HG03342 (cell line): Measurements from ENCODE around the gene TTN.
"Not testable (repeated sequence)": the region's sequence is repeated elsewhere in the genome, so short reads cannot be mapped to it uniquely, and the experiment has no call there.

ENCODE experiments used
- ATAC-seq: cut with Tn5 transposase; IDR thresholded peaks from one replicate; pipeline ENCODE4 v1.9.1; 2021; ENCODE audit warnings: mild to moderate bottlenecking, moderate library complexity; ENCODE audit not compliant: unreplicated experiment

The TTN gene

GRCh38 chr2:178677599-178677998 is 129.6 kb downstream of the TTN start:
- ATAC-seq: no peak

GRCh38 chr2:178676046-178676445 is 131.2 kb downstream of the TTN start:
- no peak for ATAC-seq

- no peak for ATAC-seq
These were observed 133.1 kb downstream of the TTN start for GRCh38 chr2:178674122-178674521.

DNA sequence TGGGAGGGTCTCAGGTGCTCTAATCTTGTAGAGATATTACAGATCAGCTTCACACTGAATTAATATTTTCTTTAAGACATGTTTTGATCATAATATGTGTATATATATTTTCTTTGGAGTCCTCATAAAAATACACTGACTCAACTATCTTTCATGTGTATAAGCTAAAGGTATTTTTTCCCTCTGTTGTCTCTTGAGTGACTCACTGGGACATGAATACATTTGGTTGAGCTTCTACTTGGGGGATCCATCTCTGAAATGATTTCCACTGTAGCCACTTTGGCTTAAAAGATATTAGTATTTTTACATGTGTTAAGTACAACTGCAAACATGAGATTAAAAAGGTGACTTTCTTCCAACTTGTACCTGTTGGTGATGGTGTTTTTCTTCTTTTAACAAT is 140.8 kb downstream of the TTN start:
- no peak for ATAC-seq

DNA sequence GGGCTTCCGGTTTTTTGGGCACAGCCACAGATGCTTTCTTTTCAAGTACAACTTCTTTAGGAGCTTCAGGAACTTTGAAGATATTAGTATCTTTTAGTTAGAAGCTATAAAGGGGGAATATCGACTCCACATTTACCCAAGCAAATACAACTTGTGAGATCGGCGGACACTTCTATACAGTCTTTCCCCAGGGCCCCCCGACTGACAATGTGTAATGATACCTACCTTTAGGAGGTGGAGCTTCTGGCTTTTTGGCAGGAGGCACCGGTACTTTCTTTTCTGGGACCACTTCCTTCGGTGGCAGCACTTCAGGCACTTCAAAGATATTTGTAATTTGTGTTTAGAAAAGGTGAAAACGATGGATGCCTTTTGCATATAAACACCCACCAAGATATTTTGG is 148.7 kb downstream of the TTN start:
- not testable (repeated sequence) for ATAC-seq

DNA sequence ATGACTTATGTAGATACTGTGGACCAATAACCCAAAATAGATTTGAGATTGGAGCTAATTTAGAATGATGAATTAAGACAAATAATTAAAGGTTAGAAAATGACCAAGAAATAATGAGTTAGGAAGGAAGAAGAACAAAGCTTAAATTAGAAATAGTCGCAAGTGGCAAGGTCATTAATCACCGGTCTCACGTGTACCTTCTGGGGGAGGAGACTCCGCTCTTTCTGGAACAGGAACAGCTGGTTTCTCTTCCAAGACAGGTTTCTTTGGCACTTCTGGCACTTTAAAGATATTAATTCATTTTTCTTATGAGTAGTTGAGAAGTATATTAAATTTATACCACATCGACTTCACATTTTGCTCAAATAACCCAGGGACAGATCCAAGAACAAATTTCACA is 156.7 kb downstream of the TTN start:
- no peak for ATAC-seq

DNA sequence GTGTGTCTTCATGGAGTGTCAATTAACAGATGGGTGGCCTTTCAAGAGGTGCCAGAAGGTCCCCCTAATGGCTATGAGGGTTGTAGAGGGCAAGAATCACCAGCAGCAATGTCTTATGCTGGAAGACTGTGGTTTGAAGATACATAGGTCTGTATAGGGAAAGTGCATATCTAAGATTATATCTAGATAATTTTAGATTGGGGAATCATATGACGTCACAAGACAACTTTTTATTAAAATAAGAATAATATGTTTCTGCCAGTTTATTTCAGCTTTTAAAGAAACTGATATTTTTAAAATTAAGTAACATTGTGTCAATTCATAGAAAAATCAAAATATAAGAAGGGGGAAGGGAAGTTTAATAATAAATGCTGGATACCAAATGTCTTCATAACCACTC is 162.3 kb downstream of the TTN start:
- ATAC-seq: no peak

DNA sequence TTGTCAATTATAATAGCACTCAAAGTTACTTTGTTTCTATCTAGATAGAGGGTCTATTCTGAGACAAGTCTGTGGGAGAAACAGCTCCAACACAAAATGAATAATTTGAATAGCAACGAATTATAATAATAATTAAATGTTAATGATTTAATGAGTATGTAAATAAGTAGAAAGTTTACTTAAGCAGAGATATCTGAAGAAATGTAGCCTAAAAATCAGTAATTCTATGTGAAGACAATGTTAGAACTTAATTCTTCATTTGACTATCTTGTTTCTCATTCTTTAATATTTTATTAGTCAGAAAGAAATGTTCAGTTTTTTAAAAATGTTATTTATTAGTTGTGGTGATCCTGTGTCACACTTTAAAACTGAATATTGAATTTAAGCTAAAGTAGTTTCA is 165.7 kb downstream of the TTN start:
- ATAC-seq: no peak

GRCh38 chr2:178635897-178636296 is 171.3 kb downstream of the TTN start:
- ATAC-seq: no peak

- ATAC-seq: peak; percentile 61
These were observed 174.5 kb downstream of the TTN start for GRCh38 chr2:178632729-178633128.

DNA sequence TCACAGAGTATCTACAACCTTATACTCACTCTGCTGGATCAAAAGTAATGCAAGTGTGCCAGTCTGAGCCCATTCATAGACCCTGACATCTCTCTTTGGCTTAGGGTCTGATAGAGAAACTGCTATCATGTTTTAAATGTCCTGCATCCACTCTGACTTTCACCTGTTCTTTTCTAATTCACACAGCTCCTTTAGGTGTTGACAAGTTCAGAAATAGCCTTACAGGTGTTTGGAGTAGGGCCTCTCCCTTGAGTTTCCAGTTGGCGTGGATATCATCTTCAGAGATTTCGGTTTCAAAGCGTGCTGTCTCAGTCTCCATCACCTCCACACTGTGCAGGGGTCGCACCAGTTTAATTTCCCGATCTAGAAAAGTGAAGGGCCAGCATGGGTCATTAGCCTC is 176.6 kb downstream of the TTN start:
- ATAC-seq: no peak

GRCh38 chr2:178629463-178629862 is 177.8 kb downstream of the TTN start:
- no peak for ATAC-seq

DNA sequence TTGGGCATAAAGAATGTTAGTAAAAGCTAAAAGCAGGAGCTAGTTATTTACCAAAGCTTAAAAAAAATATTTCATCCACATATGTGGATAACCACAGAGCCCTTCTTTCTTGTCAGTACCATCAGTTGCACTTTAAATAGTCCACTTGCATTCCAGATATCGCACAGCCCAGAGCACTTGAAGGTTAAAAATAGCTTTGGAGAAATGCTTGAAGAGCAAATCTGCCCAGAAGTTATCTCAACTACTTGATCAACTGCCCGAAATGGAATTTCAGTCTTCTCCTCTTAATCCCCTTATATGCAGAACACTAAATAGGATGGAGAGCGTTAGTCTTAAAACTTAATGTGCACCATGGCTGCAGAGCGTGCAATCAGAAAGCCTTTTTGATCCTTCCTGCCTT is 178.6 kb downstream of the TTN start:
- no peak for ATAC-seq

DNA sequence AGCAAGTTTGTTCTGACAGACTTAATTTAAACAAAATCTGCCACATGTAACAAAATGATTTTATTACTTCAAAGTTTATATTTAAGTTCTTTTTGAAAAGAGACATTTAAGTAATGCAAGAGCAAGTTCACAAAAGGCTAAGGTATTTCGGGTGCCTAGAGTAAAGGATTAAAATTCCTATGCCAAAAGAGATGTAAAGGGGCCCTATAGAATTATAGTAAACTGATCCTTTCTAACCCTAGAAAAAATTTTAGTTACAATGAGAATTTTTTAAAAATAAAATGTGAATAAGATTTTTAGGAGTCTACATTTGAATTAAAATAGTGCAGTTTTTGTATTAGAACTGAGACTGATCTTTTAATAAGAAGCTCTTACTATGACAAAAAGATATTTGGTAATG is 179.8 kb downstream of the TTN start:
- no peak for ATAC-seq

DNA sequence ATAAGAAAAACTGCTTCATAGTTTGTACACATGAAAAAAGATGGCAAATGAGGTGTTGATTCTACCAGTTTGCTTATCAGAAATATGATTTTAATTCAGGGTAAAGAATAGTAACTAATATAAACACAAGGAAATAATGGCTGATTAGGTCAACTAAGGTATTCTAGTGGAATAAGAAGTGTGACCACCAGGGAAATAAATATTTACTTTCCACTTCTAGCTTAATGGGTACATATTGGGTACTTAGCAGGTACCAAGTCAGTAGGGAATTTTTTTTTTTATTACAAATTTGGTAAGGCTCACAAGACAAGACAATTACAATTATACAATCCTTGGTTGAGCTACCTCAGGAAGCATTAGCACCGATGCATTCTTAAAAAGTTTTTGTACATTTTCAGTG is 191.3 kb downstream of the TTN start:
- no peak for ATAC-seq

- no peak for ATAC-seq
These were observed 204.3 kb downstream of the TTN start for GRCh38 chr2:178602901-178603300.

DNA sequence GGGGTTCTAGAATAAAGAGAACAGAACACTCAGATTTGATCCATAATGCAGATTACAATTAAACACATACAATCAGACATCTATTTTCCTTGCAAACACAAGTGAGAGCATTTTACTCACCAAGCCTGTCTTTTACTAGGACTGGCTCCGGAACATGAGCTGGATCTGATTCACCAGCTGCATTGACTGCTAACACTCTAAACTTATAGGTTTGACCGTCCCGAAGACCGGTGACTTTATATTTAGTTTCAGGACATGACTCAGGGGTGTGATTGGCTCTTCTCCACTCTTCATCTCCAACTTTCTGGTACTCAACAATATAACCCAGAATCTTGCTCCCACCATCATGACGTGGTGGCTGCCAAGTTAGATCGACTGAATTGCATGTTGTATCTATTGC is 214.6 kb downstream of the TTN start:
- ATAC-seq: no peak

GRCh38 chr2:178589335-178589734 is 217.9 kb downstream of the TTN start:
- ATAC-seq: no peak

GRCh38 chr2:178584666-178585065 is 222.6 kb downstream of the TTN start:
- ATAC-seq: no peak

DNA sequence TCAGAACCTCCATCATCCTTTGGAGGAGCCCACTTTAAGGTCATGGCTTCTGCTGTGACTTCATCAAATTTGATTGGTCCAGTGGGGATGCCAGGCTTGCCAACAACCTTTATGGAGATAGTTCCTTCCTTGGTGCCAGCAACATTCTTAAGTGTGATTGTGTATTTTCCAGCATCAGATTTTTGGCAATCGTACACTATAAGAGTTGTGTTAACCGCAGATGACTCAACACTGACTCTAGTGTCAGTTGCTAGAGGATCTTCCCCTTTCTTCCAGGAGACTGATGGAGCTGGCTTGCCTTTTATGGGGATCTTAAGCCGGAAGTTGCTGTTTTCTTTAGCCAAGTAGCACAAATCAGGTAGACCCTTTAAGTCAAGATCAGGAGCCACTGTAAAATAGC is 228.2 kb downstream of the TTN start:
- no peak for ATAC-seq

DNA sequence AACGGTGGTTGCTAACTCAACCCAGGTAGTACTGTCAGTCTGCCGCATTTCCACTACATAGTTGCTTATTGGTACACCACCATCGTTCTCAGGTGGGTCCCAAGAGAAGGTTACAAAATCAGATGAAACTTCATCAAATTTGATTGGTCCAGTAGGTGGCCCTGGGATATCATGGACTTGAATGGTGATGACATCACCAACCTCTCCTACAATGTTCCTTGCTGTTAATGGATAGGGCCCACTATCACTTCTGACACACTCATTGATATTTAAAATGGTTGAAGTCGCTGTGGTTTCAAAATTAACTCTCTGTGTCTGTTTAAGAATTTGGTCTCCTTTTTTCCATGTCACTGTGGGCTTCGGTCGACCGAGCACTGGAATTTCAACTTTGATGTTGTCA is 232.4 kb downstream of the TTN start:
- ATAC-seq: no peak

DNA sequence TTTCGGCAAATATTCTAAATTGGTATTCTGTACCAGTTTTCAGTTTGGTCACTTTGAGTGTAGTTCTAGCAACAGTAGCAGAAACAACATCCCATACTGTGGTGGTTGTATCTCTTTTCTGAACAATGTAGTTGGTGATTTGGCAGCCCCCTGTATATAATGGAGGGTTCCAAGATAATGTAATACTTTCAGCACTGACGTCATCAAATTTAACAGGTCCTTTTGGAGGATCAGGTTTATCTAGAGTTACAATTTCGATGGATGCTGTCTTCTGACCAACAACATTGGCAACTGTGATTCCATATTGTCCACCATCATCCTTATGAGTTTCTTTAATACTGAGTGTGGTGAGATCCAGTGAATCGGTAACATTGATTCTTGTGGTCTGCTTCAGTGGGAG is 239.0 kb downstream of the TTN start:
- no peak for ATAC-seq

DNA sequence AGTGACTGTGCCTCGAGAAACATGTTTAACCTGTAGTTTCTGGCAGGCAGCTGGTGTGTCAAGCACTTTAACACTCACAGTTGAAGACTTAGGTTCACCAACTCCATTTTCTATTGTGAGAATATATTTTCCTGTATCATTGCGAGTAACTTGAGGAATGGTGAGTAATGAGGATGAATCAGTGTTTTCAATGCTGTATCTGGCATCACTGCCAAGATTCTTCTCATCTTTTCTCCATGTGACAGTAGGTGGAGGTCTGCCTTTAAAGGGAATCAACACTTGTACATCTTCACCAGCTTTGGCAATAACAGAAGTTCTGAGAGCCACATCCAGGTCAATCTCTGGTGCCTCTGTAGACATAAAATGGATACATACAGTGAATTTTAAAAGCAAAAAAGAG is 254.2 kb downstream of the TTN start:
- ATAC-seq: no peak

DNA sequence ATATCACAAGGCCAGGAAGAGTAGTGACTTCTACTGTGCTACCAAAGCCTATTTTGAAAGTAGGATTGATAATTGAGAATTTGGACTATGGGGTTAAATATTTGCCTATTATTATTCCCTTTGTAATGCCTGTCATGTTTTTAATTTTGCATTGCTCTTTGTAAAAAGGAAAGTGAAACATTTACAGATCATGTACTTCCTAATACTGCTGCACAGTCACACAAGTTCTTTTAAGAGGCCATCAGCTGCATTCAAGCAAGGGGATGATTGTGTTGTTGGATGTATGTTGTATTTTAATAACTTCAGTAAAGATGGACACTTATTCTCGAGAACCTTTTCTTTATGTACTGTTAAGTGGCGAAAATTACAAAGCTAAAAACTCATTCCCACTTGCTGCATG is 256.9 kb downstream of the TTN start:
- peak; percentile 81 for ATAC-seq
